HL-60 (cell line): Measurements from ENCODE around the gene PRKCE.

Experiments used
- CTCF ChIP-seq: IDR thresholded peaks from one replicate; pipeline ENCODE4 v1.5.1; 2011; ENCODE audit warnings: low read length, control low read depth, inconsistent platforms; ENCODE audit not compliant: insufficient read depth
- GABPA ChIP-seq: IDR thresholded peaks from 2 replicates; pipeline ENCODE4 v1.6.1; 2012; ENCODE audit warnings: low read depth
- POLR2AphosphoS5 ChIP-seq: IDR thresholded peaks from 2 replicates; pipeline ENCODE4 v1.6.1; 2012; ENCODE audit warnings: low read depth
- REST ChIP-seq: IDR thresholded peaks from 2 replicates; pipeline ENCODE4 v1.6.1; 2012; ENCODE audit warnings: low read depth; ENCODE audit not compliant: insufficient replicate concordance
- SPI1 ChIP-seq: IDR thresholded peaks from 2 replicates; pipeline ENCODE4 v1.6.1; 2012; ENCODE audit warnings: low read depth, mild to moderate bottlenecking, borderline replicate concordance

DNA sequence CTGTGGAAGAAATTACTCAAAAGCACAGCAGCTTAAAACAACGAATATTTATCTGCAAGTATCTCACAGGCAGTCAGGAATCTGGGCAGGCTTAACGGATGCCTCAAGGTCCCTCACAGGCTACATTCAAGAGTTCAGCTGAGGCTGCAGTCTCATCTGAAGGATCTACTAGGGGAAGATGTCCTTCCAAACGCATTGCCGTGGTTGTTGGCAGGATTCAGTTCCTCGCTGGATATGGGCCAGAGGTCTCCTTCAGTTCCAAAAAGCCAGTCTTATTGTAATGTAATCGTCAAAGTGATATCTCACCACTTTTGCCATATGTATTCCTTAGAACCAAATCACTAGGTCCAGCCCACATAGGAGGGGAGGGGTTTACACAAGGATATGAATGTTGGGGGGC, 547.5 kb downstream of the PRKCE start:
- TF ChIP-seq CTCF, result no peak
- no peak for TF ChIP-seq POLR2AphosphoS5
- TF ChIP-seq GABPA, result no peak
- no peak for TF ChIP-seq REST
- TF ChIP-seq SPI1, result no peak
